NT2/D1 (cell line): ENCODE measurements around the gene RC3H2.

Experiments
- DNase-seq: peaks from one replicate; pipeline ENCODE4 v3.0.0-alpha.2; 2011; ENCODE audit warnings: low read depth, low spot score
- H3K27me3 ChIP-seq: 2 replicates; pipeline ENCODE4 v1.6.0; 2011; ENCODE audit warnings: mild to moderate bottlenecking; ENCODE audit not compliant: insufficient read length, insufficient read depth
- H3K36me3 ChIP-seq: 2 replicates; pipeline ENCODE4 v1.6.1; 2011; ENCODE audit warnings: mild to moderate bottlenecking, low read length, mixed read lengths; ENCODE audit not compliant: insufficient read depth, insufficient read length
- H3K4me1 ChIP-seq: 2 replicates; pipeline ENCODE4 v1.5.1; 2011; ENCODE audit not compliant: insufficient read depth, insufficient read length
- H3K4me3 ChIP-seq: 2 replicates; pipeline ENCODE4 v1.5.1; 2011; ENCODE audit warnings: low read depth; ENCODE audit not compliant: insufficient read length
- H3K9ac ChIP-seq: 2 replicates; pipeline ENCODE4 v1.6.0; 2011; ENCODE audit warnings: low read depth; ENCODE audit not compliant: insufficient read length
- H3K9me3 ChIP-seq: 2 replicates; pipeline ENCODE4 v1.5.1; 2011; ENCODE audit warnings: mild to moderate bottlenecking, low read length; ENCODE audit not compliant: insufficient read depth
- SUZ12 ChIP-seq: IDR thresholded peaks from 2 replicates; pipeline ENCODE4 v1.6.1; 2011; ENCODE audit not compliant: insufficient read length, insufficient read depth; ENCODE audit errors: extremely low read depth
- YY1 ChIP-seq: IDR thresholded peaks from 2 replicates; pipeline ENCODE4 v1.6.1; 2011; ENCODE audit not compliant: insufficient read length, insufficient read depth
- ZNF274 ChIP-seq: IDR thresholded peaks from 2 replicates; pipeline ENCODE4 v1.6.1; 2011; ENCODE audit warnings: mild to moderate bottlenecking, low read depth, low read length

The RC3H2 gene

DNA sequence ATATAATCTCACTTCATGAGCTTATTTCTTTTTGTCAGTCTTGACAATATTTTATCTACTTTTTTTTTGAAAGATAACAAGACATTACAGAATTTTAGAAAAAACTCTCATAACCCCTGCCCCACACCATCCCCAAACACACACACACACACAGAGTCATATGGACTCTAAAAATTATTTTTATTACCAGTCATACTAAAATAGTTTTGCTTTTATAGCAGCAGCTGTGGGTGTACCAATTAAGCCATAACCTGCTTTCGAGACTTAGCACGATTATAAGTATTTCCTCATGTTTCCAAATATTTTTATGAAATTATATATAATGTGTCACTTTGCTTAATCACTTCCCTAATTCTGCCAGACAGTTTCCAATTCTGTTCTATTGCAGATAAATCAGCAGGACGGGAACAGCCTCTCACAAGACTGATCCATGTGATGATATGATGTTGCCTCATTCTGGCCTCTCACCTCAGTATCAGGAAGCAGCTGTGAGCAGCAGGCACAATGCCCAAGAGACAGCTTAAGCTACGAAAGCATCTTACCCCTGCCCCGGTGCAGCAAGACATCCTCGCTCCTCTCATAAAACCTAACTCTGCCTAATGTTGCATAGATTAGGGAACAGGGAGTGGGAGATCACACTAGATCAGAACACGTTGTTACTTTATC, 83.7 kb downstream of the RC3H2 start:
- H3K27me3 ChIP-seq: no peaks in the 10 kb centered on the region
- TF ChIP-seq ZNF274 (no peak), SUZ12 (no peak), YY1 (no peak)
- H3K36me3 ChIP-seq: peaks cover 85% of the 10 kb centered on the region
- H3K4me1 ChIP-seq: no peaks in the 10 kb centered on the region
- H3K4me3 ChIP-seq: no peak overlapping the region
- no peak overlapping the region for H3K9ac ChIP-seq
- DNase-seq: no peak
- H3K9me3 ChIP-seq: no peaks in the 10 kb centered on the region

DNA sequence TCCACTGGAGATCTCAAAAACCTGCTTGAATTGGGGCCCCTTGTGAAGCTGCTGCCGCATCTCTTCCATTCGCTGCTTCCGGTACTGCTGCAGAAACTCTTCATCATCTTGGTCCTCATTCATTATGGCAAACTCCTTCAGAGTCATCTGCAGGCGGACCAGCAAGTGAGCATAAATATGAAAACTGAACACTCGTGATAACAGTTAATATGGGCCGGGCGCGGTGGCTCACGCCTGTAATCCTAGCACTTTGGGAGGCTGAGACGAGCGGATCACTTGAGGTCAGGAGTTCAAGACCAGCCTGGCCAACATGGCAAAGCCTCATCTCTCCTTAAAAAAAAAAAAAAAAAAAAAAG, 84.7 kb downstream of the RC3H2 start:
- H3K4me3 ChIP-seq: no peak overlapping the region
- H3K9ac ChIP-seq: no peak overlapping the region
- H3K4me1 ChIP-seq: no peaks in the 10 kb centered on the region
- no peak for DNase-seq
- H3K27me3 ChIP-seq: no peaks in the 10 kb centered on the region
- TF ChIP-seq ZNF274 (no peak), SUZ12 (no peak), YY1 (no peak)
- H3K36me3 ChIP-seq: peaks cover 83% of the 10 kb centered on the region
- H3K9me3 ChIP-seq: no peaks in the 10 kb centered on the region

GRCh38 chr9:122819791-122820489, 85.2 kb downstream of the RC3H2 start:
- Histone ChIP-seq H3K9ac (no peak overlapping the region), H3K4me3 (no peak overlapping the region), H3K36me3 (peaks cover 78% of the 10 kb centered on the region), H3K9me3 (no peaks in the 10 kb centered on the region), H3K4me1 (no peaks in the 10 kb centered on the region), H3K27me3 (no peaks in the 10 kb centered on the region)
- no peak for DNase-seq
- TF ChIP-seq ZNF274 (no peak), SUZ12 (no peak), YY1 (no peak)

DNA sequence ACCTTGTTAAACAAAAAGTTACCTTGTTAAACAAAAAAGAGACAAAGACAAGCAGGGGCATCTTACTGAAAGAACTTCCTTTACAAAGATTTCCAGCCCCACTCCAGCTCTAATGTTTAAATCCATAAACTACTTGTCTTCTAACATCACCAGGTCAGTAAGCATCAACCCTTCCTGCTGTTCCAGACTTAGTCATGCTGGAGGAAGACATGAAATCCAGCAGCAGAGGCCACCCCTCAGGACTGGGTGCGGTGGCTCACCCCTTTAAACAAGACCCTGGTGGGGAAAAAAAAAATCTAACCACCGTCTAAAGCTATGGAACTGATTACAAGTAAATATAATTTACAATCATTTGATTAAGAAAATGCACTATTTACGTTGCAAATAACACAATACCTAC, 85.8 kb downstream of the RC3H2 start:
- TF ChIP-seq ZNF274 (no peak), SUZ12 (no peak), YY1 (no peak)
- H3K27me3 ChIP-seq: no peaks in the 10 kb centered on the region
- H3K4me3 ChIP-seq: no peak overlapping the region
- no peaks in the 10 kb centered on the region for H3K9me3 ChIP-seq
- H3K36me3 ChIP-seq: peaks cover 73% of the 10 kb centered on the region
- no peaks in the 10 kb centered on the region for H3K4me1 ChIP-seq
- DNase-seq: no peak
- no peak overlapping the region for H3K9ac ChIP-seq

DNA sequence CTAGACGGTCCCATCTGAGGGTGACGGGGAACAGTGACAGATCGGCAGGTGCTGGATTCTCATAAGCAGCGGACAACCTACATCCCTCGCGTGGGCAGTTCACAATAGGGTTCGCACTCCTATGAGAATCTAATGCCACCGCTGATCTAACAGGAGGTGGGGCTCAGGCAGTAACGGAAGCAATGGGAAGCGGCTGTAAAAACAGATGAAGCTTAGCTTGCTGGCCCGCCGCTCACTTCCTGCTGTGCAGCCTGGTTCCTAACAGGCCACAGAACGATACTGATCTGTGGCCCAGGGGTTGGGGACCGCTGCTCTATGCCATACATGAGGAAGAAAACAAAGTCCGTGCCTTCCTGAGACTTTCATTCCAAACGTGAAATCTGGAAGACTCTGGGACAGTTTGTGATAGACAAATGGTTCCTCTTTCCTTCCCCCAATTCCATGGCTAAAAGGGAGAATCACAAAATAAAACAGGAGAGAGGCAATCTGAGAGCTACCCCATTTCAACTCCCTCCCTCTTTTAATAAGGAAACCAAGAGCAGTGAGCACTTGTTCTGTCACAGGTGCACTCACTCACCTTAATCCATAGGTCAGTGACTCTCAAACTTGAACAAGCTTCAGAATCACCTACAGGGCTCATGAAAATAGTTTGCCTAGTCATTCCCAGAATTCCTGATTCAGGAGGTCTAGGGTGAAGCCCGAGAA, 88.8 kb downstream of the RC3H2 start:
- Histone ChIP-seq H3K27me3 (no peaks in the 10 kb centered on the region), H3K9me3 (no peaks in the 10 kb centered on the region), H3K4me1 (no peaks in the 10 kb centered on the region), H3K4me3 (no peak overlapping the region), H3K36me3 (peaks cover 44% of the 10 kb centered on the region), H3K9ac (no peak overlapping the region)
- DNase-seq: no peak
- TF ChIP-seq YY1 (no peak), SUZ12 (no peak), ZNF274 (no peak)

- Histone ChIP-seq H3K9ac (no peak overlapping the region), H3K36me3 (peaks cover 41% of the 10 kb centered on the region)
These were observed 89.6 kb downstream of the RC3H2 start for GRCh38 chr9:122815544-122815943.

DNA sequence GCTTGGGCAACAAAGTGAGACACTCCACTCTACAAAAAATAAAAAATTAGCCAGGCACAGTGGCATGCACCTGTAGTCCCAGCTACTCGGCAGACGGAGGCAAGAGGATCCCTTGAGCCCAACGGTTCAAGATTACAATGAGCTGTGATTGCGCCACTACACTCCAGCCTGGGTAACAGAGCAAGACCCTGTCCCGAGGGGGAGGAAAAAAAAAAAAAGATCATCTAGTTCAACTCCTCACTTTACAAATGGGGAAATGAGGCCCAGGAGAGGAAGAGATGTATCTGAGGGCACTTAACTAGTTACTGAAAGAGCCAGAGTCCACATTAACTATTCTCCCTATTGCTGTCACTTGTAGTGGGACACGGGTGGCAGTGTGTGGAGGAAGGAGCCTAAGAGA, 90.6 kb downstream of the RC3H2 start:
- TF ChIP-seq ZNF274: no peak
- no peak for TF ChIP-seq SUZ12
- no peak for TF ChIP-seq YY1
- Histone ChIP-seq H3K4me3 (no peak overlapping the region), H3K27me3 (no peaks in the 10 kb centered on the region), H3K9ac (no peak overlapping the region), H3K9me3 (no peaks in the 10 kb centered on the region), H3K36me3 (peaks cover 32% of the 10 kb centered on the region), H3K4me1 (no peaks in the 10 kb centered on the region)
- DNase-seq: no peak

More at GRCh38 chr9:122815544-122815943, 89.6 kb downstream of the RC3H2 start:
- no peaks in the 10 kb centered on the region for H3K4me1 ChIP-seq
- TF ChIP-seq SUZ12 (no peak), ZNF274 (no peak), YY1 (no peak)
- no peak for DNase-seq
- H3K9me3 ChIP-seq: no peaks in the 10 kb centered on the region
- no peaks in the 10 kb centered on the region for H3K27me3 ChIP-seq
- H3K4me3 ChIP-seq: no peak overlapping the region
